Mammary epithelial cell (primary cell): ENCODE measurements around the gene ZNF385A.

Experiments used
- CTCF ChIP-seq, 2 donors: IDR thresholded peaks in 1 of 2; conservative IDR thresholded peaks in 1 of 2; 2 replicates each; pipeline ENCODE4 v1.5.1; 2011 to 2012; ENCODE audit warnings: inconsistent platforms in 2 of 2, low read length in 2 of 2, mild to moderate bottlenecking in 2 of 2, control low read depth in 1 of 2, low read depth in 1 of 2; ENCODE audit not compliant: insufficient read depth in 1 of 2; ENCODE audit errors: extremely low read depth in 1 of 2
- EZH2 ChIP-seq: IDR thresholded peaks from 2 replicates; pipeline ENCODE4 v1.6.1; 2012; ENCODE audit warnings: low read length, inconsistent platforms, borderline replicate concordance

DNA sequence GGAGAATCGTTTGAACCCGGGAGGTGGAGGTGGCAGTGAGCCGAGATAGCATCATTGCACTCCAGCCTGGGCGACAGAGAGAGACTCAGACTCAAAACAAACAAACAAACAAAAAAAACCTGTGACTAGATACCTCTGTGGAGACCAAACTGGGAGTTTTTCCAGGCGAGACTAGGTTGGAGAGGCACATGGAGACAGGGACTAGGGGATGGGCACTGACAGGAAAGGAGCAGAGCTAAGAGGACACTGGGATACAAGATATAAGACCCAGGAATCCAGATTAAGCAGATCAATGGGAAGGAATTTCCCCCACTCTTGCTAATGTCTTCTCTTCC, 39.2 kb upstream of the ZNF385A start:
- TF ChIP-seq EZH2 (no peak), CTCF (conservative IDR thresholded peaks at IDR 0.05 in 1 of 2, IDR thresholded peaks at IDR 0.05 in 1 of 2; ENCODE audit: extremely low read depth in 1 of 2, insufficient read depth in 1 of 2, low read depth in 1 of 2, low read length in 2 of 2) (no peak)
